NCI-H524 (cell line): ENCODE measurements around the gene UQCRQ.
"Not testable (repeated sequence)": the region's sequence is repeated elsewhere in the genome, so short reads cannot be mapped to it uniquely, and the experiment has no call there.

ENCODE experiments used
- DNase-seq, 2 experiments: peaks; one replicate each; lab custom pipeline; 2025; lab: John Stamatoyannopoulos, UW

The UQCRQ gene

GRCh38 chr5:132832612-132833011, 33.8 kb upstream of the UQCRQ start:
- DNase-seq, result no peak

GRCh38 chr5:132834057-132834456, 32.4 kb upstream of the UQCRQ start:
- no peak for DNase-seq

- DNase-seq, result no peak
These were observed 29.6 kb upstream of the UQCRQ start for GRCh38 chr5:132836852-132837251.

GRCh38 chr5:132837868-132838267, 28.6 kb upstream of the UQCRQ start:
- no peak for DNase-seq

GRCh38 chr5:132838516-132839282, 27.7 kb upstream of the UQCRQ start:
- no peak for DNase-seq

- no peak for DNase-seq
These were observed 26.8 kb upstream of the UQCRQ start for GRCh38 chr5:132839426-132840301.

GRCh38 chr5:132840313-132840712, 26.1 kb upstream of the UQCRQ start:
- DNase-seq, result no peak

GRCh38 chr5:132840896-132841295, 25.5 kb upstream of the UQCRQ start:
- no peak for DNase-seq

GRCh38 chr5:132841305-132841704, 25.1 kb upstream of the UQCRQ start:
- DNase-seq, result no peak

- DNase-seq, result no peak
These were observed 18.2 kb upstream of the UQCRQ start for GRCh38 chr5:132848270-132848669.

- no peak for DNase-seq
These were observed 17.1 kb upstream of the UQCRQ start for GRCh38 chr5:132849347-132849746.

GRCh38 chr5:132850066-132850465, 16.4 kb upstream of the UQCRQ start:
- DNase-seq, result no peak

GRCh38 chr5:132853323-132853722, 13.1 kb upstream of the UQCRQ start:
- no peak for DNase-seq

- no peak for DNase-seq
These were observed 12.7 kb upstream of the UQCRQ start for GRCh38 chr5:132853790-132854189.

GRCh38 chr5:132854301-132854700, 12.1 kb upstream of the UQCRQ start:
- DNase-seq, result no peak

GRCh38 chr5:132854992-132855391, 11.4 kb upstream of the UQCRQ start:
- not testable (repeated sequence) for DNase-seq

- no peak for DNase-seq
These were observed 10.4 kb upstream of the UQCRQ start for GRCh38 chr5:132856011-132856410.

- no peak for DNase-seq
These were observed 6.5 kb upstream of the UQCRQ start for GRCh38 chr5:132859889-132860437.

- DNase-seq, result no peak
These were observed 5.7 kb upstream of the UQCRQ start for GRCh38 chr5:132860742-132861141.

- no peak for DNase-seq
These were observed 637 bp upstream of the UQCRQ start for GRCh38 chr5:132865668-132866341.

GRCh38 chr5:132867046-132867451, 607 bp downstream of the UQCRQ start:
- no peak for DNase-seq

GRCh38 chr5:132868754-132869153, 2.3 kb downstream of the UQCRQ start:
- no peak for DNase-seq
